ENCODE results near the gene GRHPR. TPM values are rescaled to one million over a fixed set of nuclear protein-coding genes. Genes with fewer than 3 reads are reported as not detected.
"Not testable (repeated sequence)": the region's sequence is repeated elsewhere in the genome, so short reads cannot be mapped to it uniquely, and the experiment has no call there.

The GRHPR gene
- 80.5 TPM for total RNA-seq
- long read RNA-seq, full-length matches to known transcripts: 132 of 167 reads
- long read RNA-seq, partial matches to known transcripts: 20 of 167 reads
- long read RNA-seq, other reads (novel, unspliced or antisense): 15 of 167 reads

- DNase-seq (ENCODE audit: low spot score): peak; percentile 98
Measured at GRCh38 chr9:37422289-37423104, at the start of gene GRHPR. Gene GRHPR, plus strand, starts transcription at chr9:37422696. Its CDS starts 55 bp downstream, at chr9:37422751.

GRCh38 chr9:37372839-37373238, 49.7 kb upstream of the GRHPR start:
- no peak for DNase-seq (ENCODE audit: low spot score)

GRCh38 chr9:37373621-37374020, 48.9 kb upstream of the GRHPR start:
- DNase-seq (ENCODE audit: low spot score): no peak

- no peak for DNase-seq (ENCODE audit: low spot score)
Measured at GRCh38 chr9:37374892-37375291, 47.6 kb upstream of the GRHPR start.

GRCh38 chr9:37377688-37378612, 44.5 kb upstream of the GRHPR start:
- DNase-seq (ENCODE audit: low spot score): no peak

- no peak for DNase-seq (ENCODE audit: low spot score)
Measured at GRCh38 chr9:37378613-37379004, 43.9 kb upstream of the GRHPR start.

- no peak for DNase-seq (ENCODE audit: low spot score)
Measured at GRCh38 chr9:37379835-37380234, 42.7 kb upstream of the GRHPR start.

- no peak for DNase-seq (ENCODE audit: low spot score)
Measured at GRCh38 chr9:37380570-37380969, 41.9 kb upstream of the GRHPR start.

- DNase-seq (ENCODE audit: low spot score): no peak
Measured at GRCh38 chr9:37381094-37381741, 41.3 kb upstream of the GRHPR start.

GRCh38 chr9:37382161-37382981, 40.1 kb upstream of the GRHPR start:
- no peak for DNase-seq (ENCODE audit: low spot score)

GRCh38 chr9:37382982-37383357, 39.5 kb upstream of the GRHPR start:
- DNase-seq (ENCODE audit: low spot score): no peak

GRCh38 chr9:37383393-37383792, 39.1 kb upstream of the GRHPR start:
- DNase-seq (ENCODE audit: low spot score): no peak

- DNase-seq (ENCODE audit: low spot score): no peak
Measured at GRCh38 chr9:37383876-37384746, 38.4 kb upstream of the GRHPR start.

- no peak for DNase-seq (ENCODE audit: low spot score)
Measured at GRCh38 chr9:37385286-37385685, 37.2 kb upstream of the GRHPR start.

GRCh38 chr9:37386988-37387387, 35.5 kb upstream of the GRHPR start:
- no peak for DNase-seq (ENCODE audit: low spot score)

GRCh38 chr9:37390759-37391158, 31.7 kb upstream of the GRHPR start:
- DNase-seq (ENCODE audit: low spot score): no peak

- no peak for DNase-seq (ENCODE audit: low spot score)
Measured at GRCh38 chr9:37392272-37392671, 30.2 kb upstream of the GRHPR start.

- DNase-seq (ENCODE audit: low spot score): no peak
Measured at GRCh38 chr9:37395229-37395628, 27.3 kb upstream of the GRHPR start.

GRCh38 chr9:37395663-37396062, 26.8 kb upstream of the GRHPR start:
- DNase-seq (ENCODE audit: low spot score): no peak

- not testable (repeated sequence) for DNase-seq (ENCODE audit: low spot score)
Measured at GRCh38 chr9:37397948-37398347, 24.5 kb upstream of the GRHPR start.
